ENCODE data around the gene ANKRD22. TPM values are rescaled to one million over a fixed set of nuclear protein-coding genes. Genes with fewer than 3 reads are reported as not detected.

Gene ANKRD22
- total and polyA plus RNA-seq, 9 of the 15 experiments (the other 6 are each of a cell fraction or from before 2014, with no cell fraction given): not detected

DNA sequence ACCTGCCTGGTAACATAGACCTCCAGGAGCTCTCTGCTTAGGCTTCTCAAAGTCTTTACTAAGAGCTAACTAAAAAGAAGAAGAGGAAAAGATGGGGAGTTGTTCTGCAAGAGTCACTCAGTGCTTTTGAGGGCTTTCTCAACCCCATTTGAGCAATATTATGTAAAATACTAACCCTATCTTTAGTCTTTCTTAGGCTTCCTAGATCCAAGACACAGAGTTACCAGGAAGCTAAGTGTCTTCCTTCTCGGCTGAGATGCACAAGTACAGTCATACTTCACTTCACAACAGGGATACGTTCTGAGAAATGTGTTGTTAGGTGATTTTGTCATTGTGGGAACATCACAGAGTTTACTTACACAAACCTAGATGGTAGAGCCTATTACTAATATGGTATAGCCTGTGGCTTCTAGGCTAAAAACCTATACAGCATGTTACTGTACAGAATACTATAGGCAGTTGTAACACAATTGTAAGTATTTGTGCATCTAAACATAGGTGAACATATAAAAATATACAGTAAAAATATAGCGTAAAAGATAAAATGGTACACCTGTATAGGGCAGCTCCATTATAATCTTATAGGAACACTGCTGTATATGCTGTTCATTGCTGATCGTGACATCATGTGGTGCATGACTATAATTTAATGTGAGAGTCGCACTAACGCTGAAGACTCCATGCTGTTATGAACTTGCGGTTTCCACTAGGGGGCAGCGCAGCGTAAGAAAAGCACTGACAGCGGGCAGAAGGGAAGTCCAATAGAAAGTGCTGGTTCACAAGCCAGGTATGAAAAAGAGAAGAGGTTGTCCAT, 16.3 kb downstream of the ANKRD22 start:
- no peaks in the 10 kb centered on the region for H4K20me1 ChIP-seq (replicated peaks; ENCODE audit: control insufficient read depth, insufficient read depth, low read length)
- H3K4me1 ChIP-seq (replicated peaks in 1 of 2; ENCODE audit: control insufficient read depth in 2 of 2, insufficient read depth in 2 of 2, low read length in 2 of 2): no peaks in the 10 kb centered on the region
- H3K4me2 ChIP-seq (ENCODE audit: insufficient read depth, low read length): no peak overlapping the region
- H2AFZ ChIP-seq (ENCODE audit: low read depth, low read length): no peak overlapping the region
- no peaks in the 10 kb centered on the region for H3K79me2 ChIP-seq (ENCODE audit: control insufficient read depth, insufficient read depth, low read length)
- POLR2A ChIA-PET: no interaction called here
- no peaks in the 10 kb centered on the region for H3K9me1 ChIP-seq (ENCODE audit: control insufficient read depth, insufficient read depth, low read length)
- CTCF ChIA-PET (ENCODE audit: low intra/inter-chr PET ratio): interaction anchor here (0.7 to 1.8 kb wide), 4 partner anchors 97 to 378 kb away, joined by 3 to 10 read pairs (median 4); no protein-coding TSS in a partner anchor
- no peaks in the 10 kb centered on the region for H3K9me3 ChIP-seq (replicated peaks; ENCODE audit: control insufficient read depth, insufficient read depth, low read depth, low read length)
- ATAC-seq (peak; percentile 97), FAIRE-seq (peak; percentile 87), DNase-seq (ENCODE audit: extremely low read depth in 1 of 4, low spot score in 3 of 4) (peak; percentile 44 to 72 (median 49))
- H3K4me3 ChIP-seq: no peak overlapping the region
- intact Hi-C loops (cut with micrococcal nuclease) (loop anchor here (1.0 to 10.0 kb wide), 3 partner anchors 97 to 378 kb away; no protein-coding TSS in a partner anchor), in situ Hi-C loops (cut with MboI) (no loop called here)
- WGBS (ENCODE audit: insufficient coverage, low coverage, missing lambda C conversion rate): 2% methylated on average over 10 of the region's 10 CpGs
- H3K36me3 ChIP-seq (ENCODE audit: control insufficient read depth, insufficient read depth, low read length): no peaks in the 10 kb centered on the region
- no peak overlapping the region for H3K9ac ChIP-seq (ENCODE audit: insufficient read depth in 1 of 2, low read depth in 2 of 2, low read length in 2 of 2)
- no peaks in the 10 kb centered on the region for H3K27me3 ChIP-seq (ENCODE audit: control insufficient read depth in 2 of 2, insufficient read depth in 2 of 2, low read length in 2 of 2)
- no peak overlapping the region for H3K27ac ChIP-seq (ENCODE audit: extremely low read depth, low read depth, low read length)
- no TSS peak for BruUV-seq (replicated peaks)
- TF ChIP-seq, protein P1, sequence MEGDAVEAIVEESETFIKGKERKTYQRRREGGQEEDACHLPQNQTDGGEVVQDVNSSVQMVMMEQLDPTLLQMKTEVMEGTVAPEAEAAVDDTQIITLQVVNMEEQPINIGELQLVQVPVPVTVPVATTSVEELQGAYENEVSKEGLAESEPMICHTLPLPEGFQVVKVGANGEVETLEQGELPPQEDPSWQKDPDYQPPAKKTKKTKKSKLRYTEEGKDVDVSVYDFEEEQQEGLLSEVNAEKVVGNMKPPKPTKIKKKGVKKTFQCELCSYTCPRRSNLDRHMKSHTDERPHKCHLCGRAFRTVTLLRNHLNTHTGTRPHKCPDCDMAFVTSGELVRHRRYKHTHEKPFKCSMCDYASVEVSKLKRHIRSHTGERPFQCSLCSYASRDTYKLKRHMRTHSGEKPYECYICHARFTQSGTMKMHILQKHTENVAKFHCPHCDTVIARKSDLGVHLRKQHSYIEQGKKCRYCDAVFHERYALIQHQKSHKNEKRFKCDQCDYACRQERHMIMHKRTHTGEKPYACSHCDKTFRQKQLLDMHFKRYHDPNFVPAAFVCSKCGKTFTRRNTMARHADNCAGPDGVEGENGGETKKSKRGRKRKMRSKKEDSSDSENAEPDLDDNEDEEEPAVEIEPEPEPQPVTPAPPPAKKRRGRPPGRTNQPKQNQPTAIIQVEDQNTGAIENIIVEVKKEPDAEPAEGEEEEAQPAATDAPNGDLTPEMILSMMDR (IDR thresholded peaks at IDR 0.05 in 2 of 3, conservative IDR thresholded peaks at IDR 0.05 in 1 of 3; ENCODE audit: insufficient read depth in 2 of 3, low read depth in 1 of 3, low read length in 3 of 3): peak; percentile 71 to 74 (median 73)
- TF ChIP-seq RAD21 (CRISPR knock-in tag; conservative IDR thresholded peaks at IDR 0.05 in 1 of 2, IDR thresholded peaks at IDR 0.05 in 1 of 2) (peak; percentile 50 to 77), CBFB (CRISPR knock-in tag; IDR thresholded peaks at IDR 0.05) (peak; percentile 73; the same call in 1 of the 2 replicates), ESRRA (IDR thresholded peaks at IDR 0.05; ENCODE audit: borderline replicate concordance, low read depth) (peak; percentile 64; the same call in 1 of the 2 replicates), ZNF592 (IDR thresholded peaks at IDR 0.05) (no peak), POLR2AphosphoS2 (IDR thresholded peaks at IDR 0.05; ENCODE audit: low read length) (no peak), SMC3 (conservative IDR thresholded peaks at IDR 0.05; ENCODE audit: insufficient read depth, low read depth, low read length) (0 out of 2 replicates have a peak, but pooled peaks have one; percentile 14), MYNN (IDR thresholded peaks at IDR 0.05) (no peak), MYNN (CRISPR knock-in tag; IDR thresholded peaks at IDR 0.05) (no peak), RAD51 (IDR thresholded peaks at IDR 0.05; ENCODE audit: borderline replicate concordance, low read depth) (no peak), YY1 (IDR thresholded peaks at IDR 0.05; ENCODE audit: borderline replicate concordance in 1 of 3, control insufficient read depth in 1 of 3, extremely low read depth in 1 of 3, insufficient read depth in 3 of 3, insufficient read length in 1 of 3, insufficient replicate concordance in 2 of 3, low read depth in 1 of 3, low read length in 2 of 3) (peak in 1 of 3 experiments; percentile 15), PREB (CRISPR knock-in tag; IDR thresholded peaks at IDR 0.05) (no peak), POLR2B (IDR thresholded peaks at IDR 0.05; ENCODE audit: low read depth, partially characterized antibody) (no peak)

Data from K562 (cell line).